Endothelial cell of umbilical vein (primary cell): ENCODE data around the gene CACNA1B. TPM values are rescaled to one million over a fixed set of nuclear protein-coding genes. Genes with fewer than 3 reads are reported as not detected.

Experiments used
- BruUV-seq: library from RNA; stranded (reverse); fragments of 400-500 nt; replicated peaks from 2 replicates; lab custom pipeline; 2021; lab: Mats Ljungman, UMichigan
- CTCF ChIA-PET: fragments of 300-600, 350-600 bp; sonication (Branson Sonifier 250); formaldehyde crosslinking; loops from one replicate; lab custom pipeline; 2021; ENCODE audit warnings: antibody characterized with exemption, inconsistent platforms; lab: Charles Lee
- POLR2A ChIA-PET: fragments of 300-600, 350-600 bp; sonication (Branson Sonifier 250); formaldehyde crosslinking; loops from one replicate; lab custom pipeline; 2021; ENCODE audit warnings: antibody characterized with exemption, inconsistent platforms; lab: Charles Lee
- DNase-seq: peaks from one replicate; pipeline ENCODE4 v3.0.0-alpha.2; 2011; ENCODE audit warnings: low read depth, low spot score
- FAIRE-seq: peaks from 2 replicates; lab custom pipeline; 2011; peaks lifted over from hg19 to GRCh38; lab: Jason Lieb, UNC
- H2AFZ ChIP-seq: 2 replicates; pipeline ENCODE4 v1.6.0; 2012; ENCODE audit warnings: low read depth, low read length, control low read depth, inconsistent platforms
- H3K27ac ChIP-seq: 2 replicates; pipeline ENCODE4 v1.5.1; 2011; ENCODE audit warnings: low read depth, mild to moderate bottlenecking, control low read depth, low read length, moderate library complexity; ENCODE audit not compliant: insufficient read depth
- H3K27me3 ChIP-seq, 2 experiments: 2 replicates each; pipeline versions ENCODE4 v1.6.0 to v1.6.1; 2011; ENCODE audit warnings: low read length in 2 of 2, mixed read lengths in 1 of 2; ENCODE audit not compliant: control insufficient read depth in 2 of 2, insufficient read depth in 2 of 2
- H3K36me3 ChIP-seq, 2 experiments: 2 replicates in 1 of 2; 3 replicates in 1 of 2; pipeline ENCODE4 v1.5.1; 2011; ENCODE audit warnings: low read length in 2 of 2, mild to moderate bottlenecking in 1 of 2, moderate library complexity in 1 of 2; ENCODE audit not compliant: control insufficient read depth in 2 of 2, insufficient read depth in 2 of 2; ENCODE audit errors: extremely low read depth in 1 of 2
- H3K4me1 ChIP-seq: 3 replicates; pipeline ENCODE4 v1.5.1; 2011; ENCODE audit warnings: mild to moderate bottlenecking, low read length; ENCODE audit not compliant: control insufficient read depth, insufficient read depth; ENCODE audit errors: extremely low read depth
- H3K4me2 ChIP-seq: 2 replicates; pipeline ENCODE4 v1.6.1; 2011; ENCODE audit warnings: low read length, control low read depth, mixed read lengths; ENCODE audit not compliant: insufficient read depth
- H3K4me3 ChIP-seq, 3 experiments: fragments of 200-600 bp in 1 of 3; sonication (generic), shearing (Covaris generic) in 1 of 3; replicated peaks in 1 of 3; 2 replicates each; pipeline ENCODE4 v1.5.1; 2011 to 2016; ENCODE audit warnings: control low read depth in 3 of 3, low read length in 3 of 3, mild to moderate bottlenecking in 2 of 3, inconsistent platforms in 1 of 3, low read depth in 1 of 3, moderate library complexity in 1 of 3; ENCODE audit not compliant: insufficient read depth in 1 of 3
- H3K79me2 ChIP-seq: 2 replicates; pipeline ENCODE4 v1.6.0; 2012; ENCODE audit warnings: low read length, inconsistent platforms; ENCODE audit not compliant: control insufficient read depth, insufficient read depth
- H3K9ac ChIP-seq: replicated peaks from 2 replicates; pipeline ENCODE3; 2011; ENCODE audit warnings: low read length, control low read depth; ENCODE audit not compliant: insufficient read depth; ENCODE audit errors: extremely low read depth
- H3K9me1 ChIP-seq: replicated peaks from 3 replicates; pipeline ENCODE4 v1.6.0; 2011; ENCODE audit warnings: mild to moderate bottlenecking, low read length; ENCODE audit not compliant: control insufficient read depth, insufficient read depth; ENCODE audit errors: extremely low read depth
- H3K9me3 ChIP-seq: replicated peaks from 2 replicates; pipeline ENCODE4 v1.5.1; 2012; ENCODE audit warnings: low read length, inconsistent platforms; ENCODE audit not compliant: control insufficient read depth, insufficient read depth
- H4K20me1 ChIP-seq: replicated peaks from 2 replicates; pipeline ENCODE3; 2011; ENCODE audit warnings: mild to moderate bottlenecking, low read length; ENCODE audit not compliant: control insufficient read depth, insufficient read depth; ENCODE audit errors: extremely low read depth
- EZH2 ChIP-seq: IDR thresholded peaks from 2 replicates; pipeline ENCODE4 v1.6.1; 2012; ENCODE audit warnings: borderline replicate concordance, low read depth, mild to moderate bottlenecking, moderate library complexity, low read length, inconsistent platforms; ENCODE audit not compliant: severe bottlenecking
- FOS ChIP-seq: IDR thresholded peaks from 2 replicates; pipeline ENCODE4 v1.6.1; 2011; ENCODE audit warnings: mild to moderate bottlenecking, low read length, moderate library complexity, borderline replicate concordance; ENCODE audit not compliant: insufficient read depth
- GATA2 ChIP-seq: IDR thresholded peaks from 2 replicates; pipeline ENCODE4 v1.7.0; 2011; ENCODE audit warnings: low read depth, mild to moderate bottlenecking, moderate library complexity, mixed read lengths, low read length; ENCODE audit not compliant: insufficient read length, insufficient read depth
- JUN ChIP-seq: IDR thresholded peaks from 2 replicates; pipeline ENCODE4 v1.6.1; 2011; ENCODE audit warnings: borderline replicate concordance, low read depth; ENCODE audit not compliant: insufficient read length, insufficient read depth
- MAX ChIP-seq: IDR thresholded peaks from 2 replicates; pipeline ENCODE4 v1.6.1; 2011; ENCODE audit not compliant: insufficient read depth, insufficient read length
- MYC ChIP-seq: IDR thresholded peaks from one replicate; pipeline ENCODE4 v1.6.1; 2011; ENCODE audit warnings: mild to moderate bottlenecking, low read depth, low read length
- POLR2A ChIP-seq: IDR thresholded peaks from 2 replicates; pipeline ENCODE4 v1.6.1; 2012; ENCODE audit warnings: low read depth, mild to moderate bottlenecking, control low read depth, low read length
- POLR2AphosphoS5 ChIP-seq: IDR thresholded peaks from 2 replicates; pipeline ENCODE4 v1.6.1; 2012; ENCODE audit warnings: low read depth, mild to moderate bottlenecking, control low read depth, low read length, moderate library complexity; ENCODE audit not compliant: insufficient read depth
- dilution Hi-C: fragments of 300-500 bp; cut with MboI; formaldehyde crosslinking; loops from one replicate; pipeline ENCODE4 v1.15.0; 2019; ENCODE audit warnings: low sequenced_read_pairs; ENCODE audit not compliant: extremely low pct_ligation_motif_present
- intact Hi-C: fragments of 100-400 bp; cut with micrococcal nuclease; formaldehyde crosslinking; loops from one replicate; pipeline ENCODE4 v1.10.0; 2022
- polyA plus RNA-seq, 4 experiments: library from polyadenylated mRNA; depleted of rRNA in 3 of 4; stranded (reverse) in 3 of 4; unstranded in 1 of 4; fragments of >200 nt; gene quantifications; 2 replicates each; pipeline versions ENCODE4 v1.2.1 to v1.2.3, GENCODE V29; 2011 to 2012; ENCODE audit warnings: missing spikeins in 1 of 4
- total RNA-seq: library from RNA; stranded (reverse); gene quantifications from 2 replicates; pipeline ENCODE4 v1.2.3, GENCODE V29; 2021
- TF ChIP-seq, protein P1 (sequence below), 2 donors: IDR thresholded peaks; 1 replicate in 1 of 2; 2 replicates in 1 of 2; pipeline ENCODE4 v1.5.1; 2011; ENCODE audit warnings: low read length in 2 of 2, mild to moderate bottlenecking in 2 of 2, moderate library complexity in 2 of 2, control low read depth in 1 of 2, inconsistent platforms in 1 of 2, low read depth in 1 of 2; ENCODE audit not compliant: insufficient read depth in 1 of 2; ENCODE audit errors: extremely low read depth in 1 of 2

CACNA1B gene
- total and polyA plus RNA-seq, 2 donors (not counting 3 experiments of a cell fraction or from before 2014, with no cell fraction given): 0.11 to 0.41 TPM

DNA sequence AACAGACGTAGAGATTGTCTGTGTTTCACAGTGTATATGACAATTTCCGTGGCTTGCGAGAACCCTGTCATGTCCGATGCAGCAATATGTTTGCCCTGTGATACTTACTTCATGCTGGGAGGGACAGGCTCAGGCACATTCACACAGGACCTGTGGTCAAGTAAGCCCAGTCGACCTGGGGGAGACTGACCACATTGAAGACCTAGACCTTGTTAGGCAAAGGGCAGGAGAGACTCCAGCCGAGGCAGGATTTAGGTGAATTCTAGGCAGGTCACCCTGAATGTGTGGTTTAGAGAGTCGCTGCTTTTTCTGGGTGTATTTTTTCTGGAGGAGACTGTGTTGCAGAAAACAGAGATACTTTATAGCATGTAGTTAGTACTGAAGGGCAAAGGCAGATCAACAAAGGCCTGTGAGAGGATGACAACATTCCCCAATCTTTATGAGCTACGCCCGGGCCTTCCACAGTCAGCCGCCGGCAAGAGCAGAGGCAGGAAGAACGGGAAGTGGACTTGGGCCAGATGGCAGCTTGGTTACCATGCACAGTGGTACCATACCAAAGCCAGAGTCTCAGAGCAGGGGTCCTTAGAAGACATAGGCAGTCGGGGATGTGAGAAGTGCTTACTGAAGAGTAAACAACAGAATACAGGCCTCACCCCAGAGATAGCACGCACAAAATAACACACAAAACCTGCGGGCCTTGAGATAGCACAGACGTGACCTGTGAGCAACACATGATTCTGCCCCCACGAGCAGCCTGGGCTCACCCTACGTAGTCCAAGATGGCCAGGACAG lies 220.7 kb downstream of the CACNA1B start:
- no peak for FAIRE-seq
- H3K27me3 ChIP-seq: no peaks in the 10 kb centered on the region
- H3K4me3 ChIP-seq: no peak overlapping the region
- dilution Hi-C loops: no loop called here
- intact Hi-C loops: no loop called here
- no peaks in the 10 kb centered on the region for H4K20me1 ChIP-seq
- H3K9me3 ChIP-seq: no peaks in the 10 kb centered on the region
- TF ChIP-seq MYC (no peak), POLR2AphosphoS5 (no peak), JUN (no peak), GATA2 (no peak), FOS (no peak), MAX (no peak), EZH2 (no peak), POLR2A (no peak)
- TF ChIP-seq, protein P1, sequence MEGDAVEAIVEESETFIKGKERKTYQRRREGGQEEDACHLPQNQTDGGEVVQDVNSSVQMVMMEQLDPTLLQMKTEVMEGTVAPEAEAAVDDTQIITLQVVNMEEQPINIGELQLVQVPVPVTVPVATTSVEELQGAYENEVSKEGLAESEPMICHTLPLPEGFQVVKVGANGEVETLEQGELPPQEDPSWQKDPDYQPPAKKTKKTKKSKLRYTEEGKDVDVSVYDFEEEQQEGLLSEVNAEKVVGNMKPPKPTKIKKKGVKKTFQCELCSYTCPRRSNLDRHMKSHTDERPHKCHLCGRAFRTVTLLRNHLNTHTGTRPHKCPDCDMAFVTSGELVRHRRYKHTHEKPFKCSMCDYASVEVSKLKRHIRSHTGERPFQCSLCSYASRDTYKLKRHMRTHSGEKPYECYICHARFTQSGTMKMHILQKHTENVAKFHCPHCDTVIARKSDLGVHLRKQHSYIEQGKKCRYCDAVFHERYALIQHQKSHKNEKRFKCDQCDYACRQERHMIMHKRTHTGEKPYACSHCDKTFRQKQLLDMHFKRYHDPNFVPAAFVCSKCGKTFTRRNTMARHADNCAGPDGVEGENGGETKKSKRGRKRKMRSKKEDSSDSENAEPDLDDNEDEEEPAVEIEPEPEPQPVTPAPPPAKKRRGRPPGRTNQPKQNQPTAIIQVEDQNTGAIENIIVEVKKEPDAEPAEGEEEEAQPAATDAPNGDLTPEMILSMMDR (IDR thresholded peaks at IDR 0.05; ENCODE audit: extremely low read depth in 1 of 2, insufficient read depth in 1 of 2, low read depth in 1 of 2, low read length in 2 of 2): no peak
- no peaks in the 10 kb centered on the region for H3K9me1 ChIP-seq
- CTCF ChIA-PET: no interaction called here
- H3K79me2 ChIP-seq: no peaks in the 10 kb centered on the region
- POLR2A ChIA-PET: no interaction called here
- H3K36me3 ChIP-seq: no peaks in the 10 kb centered on the region
- no peaks in the 10 kb centered on the region for H3K4me1 ChIP-seq
- H3K9ac ChIP-seq: no peak overlapping the region
- no peak overlapping the region for H3K4me2 ChIP-seq
- no peak overlapping the region for H2AFZ ChIP-seq
- no peak overlapping the region for H3K27ac ChIP-seq
- BruUV-seq: no TSS peak
- no peak for DNase-seq
